Measurements from ENCODE around the gene UCN2. TPM values are rescaled to one million over a fixed set of nuclear protein-coding genes. Genes with fewer than 3 reads are reported as not detected.

The UCN2 gene
- polyA plus RNA-seq, 3 donors = 0.61 TPM; not detected in 2

GRCh38 chr3:48601622-48601994, 38.0 kb upstream of the UCN2 start:
- Mint-ChIP-seq H3K4me1 (peaks cover 2% of the 10 kb centered on the region), H3K27ac (no peak overlapping the region), H3K27me3 (ENCODE audit: low read depth in 3 of 3) (peaks cover 1 to 8% (median 1%) of the 10 kb centered on the region in 3 donors), H3K9me3 (peaks cover 0 to 1% (median 0%) of the 10 kb centered on the region in 7 donors), H3K4me3 (no peak overlapping the region), H3K36me3 (peaks cover 93 to 97% of the 10 kb centered on the region in 2 donors)
- Histone ChIP-seq H2AFZ (ENCODE audit: insufficient read depth, low read depth, low read length, poor library complexity, severe bottlenecking) (no peak overlapping the region), H3K27me3 (ENCODE audit: control insufficient read depth in 2 of 2, insufficient read depth in 2 of 2, low read length in 2 of 2) (no peaks in the 10 kb centered on the region), H3K27ac (ENCODE audit: low read depth in 1 of 2, low read length in 2 of 2) (no peak overlapping the region), H3K9me3 (replicated peaks in 1 of 2; ENCODE audit: control insufficient read depth in 1 of 2, insufficient read depth in 1 of 2, low read length in 2 of 2) (no peaks in the 10 kb centered on the region), H4K20me1 (ENCODE audit: insufficient read depth, low read length) (peaks cover 72% of the 10 kb centered on the region), H3K9ac (ENCODE audit: insufficient read depth, low read length, poor library complexity, severe bottlenecking) (no peak overlapping the region), H3K79me2 (ENCODE audit: insufficient read depth, low read length) (peaks cover 11% of the 10 kb centered on the region), H3K36me3 (replicated peaks in 1 of 2; ENCODE audit: control insufficient read depth in 1 of 2, insufficient read depth in 2 of 2, low read length in 2 of 2) (peaks cover 85 to 95% of the 10 kb centered on the region in 2 donors), H3K4me2 (replicated peaks; ENCODE audit: extremely low read depth, low read length, poor library complexity, severe bottlenecking) (no peak overlapping the region), H3K4me3 (replicated peaks in 1 of 3; ENCODE audit: low read depth in 2 of 3, low read length in 3 of 3) (no peak overlapping the region), H3K4me1 (ENCODE audit: control insufficient read depth in 1 of 2, insufficient read depth in 2 of 2, low read length in 2 of 2) (no peaks in the 10 kb centered on the region)
- DNase-seq = no peak
- no peak for TF ChIP-seq CTCF (IDR thresholded peaks at IDR 0.05)
- intact Hi-C loops (cut with micrococcal nuclease) = no loop called here
- 86% methylated on average over 2 of the region's 2 CpGs for WGBS (ENCODE audit: insufficient coverage)

- peaks cover 8% of the 10 kb centered on the region for H3K79me2 ChIP-seq (ENCODE audit: insufficient read depth, low read length)
- Mint-ChIP-seq H3K4me3 (no peak overlapping the region), H3K27me3 (ENCODE audit: low read depth in 3 of 3) (peaks cover 4 to 11% (median 6%) of the 10 kb centered on the region in 3 donors), H3K4me1 (peaks cover 4% of the 10 kb centered on the region), H3K27ac (peak overlapping the region in 1 of 7 donors; percentile 77), H3K9me3 (peaks cover 0 to 1% (median 0%) of the 10 kb centered on the region in 7 donors), H3K36me3 (peaks cover 90 to 91% of the 10 kb centered on the region in 2 donors)
- TF ChIP-seq CTCF (IDR thresholded peaks at IDR 0.05) = no peak
- peaks cover 73% of the 10 kb centered on the region for H4K20me1 ChIP-seq (ENCODE audit: insufficient read depth, low read length)
- no peak overlapping the region for H3K27ac ChIP-seq (ENCODE audit: low read depth in 1 of 2, low read length in 2 of 2)
- intact Hi-C loops (cut with micrococcal nuclease) = no loop called here
- H3K9ac ChIP-seq (ENCODE audit: insufficient read depth, low read length, poor library complexity, severe bottlenecking) = no peak overlapping the region
- no peaks in the 10 kb centered on the region for H3K4me1 ChIP-seq (ENCODE audit: control insufficient read depth in 1 of 2, insufficient read depth in 2 of 2, low read length in 2 of 2)
- H3K4me3 ChIP-seq (replicated peaks in 1 of 3; ENCODE audit: low read depth in 2 of 3, low read length in 3 of 3) = no peak overlapping the region
- peaks cover 83 to 88% of the 10 kb centered on the region in 2 donors for H3K36me3 ChIP-seq (replicated peaks in 1 of 2; ENCODE audit: control insufficient read depth in 1 of 2, insufficient read depth in 2 of 2, low read length in 2 of 2)
- H3K9me3 ChIP-seq (replicated peaks in 1 of 2; ENCODE audit: control insufficient read depth in 1 of 2, insufficient read depth in 1 of 2, low read length in 2 of 2) = no peaks in the 10 kb centered on the region
- H3K4me2 ChIP-seq (replicated peaks; ENCODE audit: extremely low read depth, low read length, poor library complexity, severe bottlenecking) = no peak overlapping the region
- peaks cover 0 to 3% of the 10 kb centered on the region in 2 donors for H3K27me3 ChIP-seq (ENCODE audit: control insufficient read depth in 2 of 2, insufficient read depth in 2 of 2, low read length in 2 of 2)
- H2AFZ ChIP-seq (ENCODE audit: insufficient read depth, low read depth, low read length, poor library complexity, severe bottlenecking) = no peak overlapping the region
- 97% methylated on average over 14 of the region's 19 CpGs for WGBS (ENCODE audit: insufficient coverage)
- DNase-seq = no peak
Observed at GRCh38 chr3:48600711-48601621, 37.4 kb upstream of the UCN2 start.

Data from CD14-positive monocyte (primary cell).